ENCODE data around the gene MYO16.

- TF ChIP-seq CTCF (IDR thresholded peaks at IDR 0.05): no peak
- TF ChIP-seq POLR2A (IDR thresholded peaks at IDR 0.05): no peak
Measured at GRCh38 chr13:108669381-108669780, 40.0 kb downstream of the MYO16 start.
